ENCODE data around the gene C16orf82.

GRCh38 chr16:27110524-27110896 lies 43.8 kb downstream of the C16orf82 start:
- TF ChIP-seq, protein P1, sequence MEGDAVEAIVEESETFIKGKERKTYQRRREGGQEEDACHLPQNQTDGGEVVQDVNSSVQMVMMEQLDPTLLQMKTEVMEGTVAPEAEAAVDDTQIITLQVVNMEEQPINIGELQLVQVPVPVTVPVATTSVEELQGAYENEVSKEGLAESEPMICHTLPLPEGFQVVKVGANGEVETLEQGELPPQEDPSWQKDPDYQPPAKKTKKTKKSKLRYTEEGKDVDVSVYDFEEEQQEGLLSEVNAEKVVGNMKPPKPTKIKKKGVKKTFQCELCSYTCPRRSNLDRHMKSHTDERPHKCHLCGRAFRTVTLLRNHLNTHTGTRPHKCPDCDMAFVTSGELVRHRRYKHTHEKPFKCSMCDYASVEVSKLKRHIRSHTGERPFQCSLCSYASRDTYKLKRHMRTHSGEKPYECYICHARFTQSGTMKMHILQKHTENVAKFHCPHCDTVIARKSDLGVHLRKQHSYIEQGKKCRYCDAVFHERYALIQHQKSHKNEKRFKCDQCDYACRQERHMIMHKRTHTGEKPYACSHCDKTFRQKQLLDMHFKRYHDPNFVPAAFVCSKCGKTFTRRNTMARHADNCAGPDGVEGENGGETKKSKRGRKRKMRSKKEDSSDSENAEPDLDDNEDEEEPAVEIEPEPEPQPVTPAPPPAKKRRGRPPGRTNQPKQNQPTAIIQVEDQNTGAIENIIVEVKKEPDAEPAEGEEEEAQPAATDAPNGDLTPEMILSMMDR (IDR thresholded peaks at IDR 0.05; ENCODE audit: insufficient read depth, low read length, poor library complexity, severe bottlenecking): no peak
- TF ChIP-seq EZH2phosphoT487 (conservative IDR thresholded peaks at IDR 0.05; ENCODE audit: low read length): no peak
